UCSD-AML1 (cell line): ENCODE data around the gene HOXD11.

Source experiments
- DNase-seq: peaks from one replicate; lab custom pipeline; 2025; ENCODE audit not compliant: unreplicated experiment; lab: John Stamatoyannopoulos, UW

The HOXD11 gene

DNA sequence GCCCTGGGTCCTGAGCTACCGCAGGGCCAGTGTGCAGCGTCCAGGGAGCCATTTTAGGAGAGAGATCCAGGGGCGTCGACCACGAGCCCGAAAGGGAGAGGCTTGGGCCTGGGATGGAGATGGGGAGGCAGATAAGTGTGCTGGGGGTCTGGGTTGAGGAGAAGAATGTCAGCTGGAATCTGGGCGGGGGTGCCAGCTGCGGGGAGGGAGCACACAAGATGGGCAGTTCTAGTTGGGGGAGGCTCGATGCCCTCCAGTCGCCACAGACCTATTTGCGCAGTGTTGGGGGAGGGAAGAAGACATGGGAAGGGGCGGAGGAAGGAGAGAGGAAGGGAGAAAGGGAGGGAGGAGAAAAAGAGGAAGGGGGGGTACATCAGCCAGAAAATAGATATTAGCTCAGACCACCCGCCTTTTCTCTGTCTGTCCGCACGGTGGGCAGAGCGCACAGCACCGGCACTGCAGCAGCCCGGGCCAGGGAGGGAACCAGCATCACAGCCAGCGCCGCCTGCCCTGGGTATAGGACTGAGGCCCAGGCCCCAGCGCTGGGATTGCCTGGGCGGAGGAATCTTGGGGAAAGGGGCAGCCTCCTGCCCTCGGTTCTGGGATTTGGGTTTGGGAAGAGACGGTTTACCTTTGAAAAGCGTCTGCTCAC, 1.9 kb upstream of the HOXD11 start:
- DNase-seq, result no peak

DNA sequence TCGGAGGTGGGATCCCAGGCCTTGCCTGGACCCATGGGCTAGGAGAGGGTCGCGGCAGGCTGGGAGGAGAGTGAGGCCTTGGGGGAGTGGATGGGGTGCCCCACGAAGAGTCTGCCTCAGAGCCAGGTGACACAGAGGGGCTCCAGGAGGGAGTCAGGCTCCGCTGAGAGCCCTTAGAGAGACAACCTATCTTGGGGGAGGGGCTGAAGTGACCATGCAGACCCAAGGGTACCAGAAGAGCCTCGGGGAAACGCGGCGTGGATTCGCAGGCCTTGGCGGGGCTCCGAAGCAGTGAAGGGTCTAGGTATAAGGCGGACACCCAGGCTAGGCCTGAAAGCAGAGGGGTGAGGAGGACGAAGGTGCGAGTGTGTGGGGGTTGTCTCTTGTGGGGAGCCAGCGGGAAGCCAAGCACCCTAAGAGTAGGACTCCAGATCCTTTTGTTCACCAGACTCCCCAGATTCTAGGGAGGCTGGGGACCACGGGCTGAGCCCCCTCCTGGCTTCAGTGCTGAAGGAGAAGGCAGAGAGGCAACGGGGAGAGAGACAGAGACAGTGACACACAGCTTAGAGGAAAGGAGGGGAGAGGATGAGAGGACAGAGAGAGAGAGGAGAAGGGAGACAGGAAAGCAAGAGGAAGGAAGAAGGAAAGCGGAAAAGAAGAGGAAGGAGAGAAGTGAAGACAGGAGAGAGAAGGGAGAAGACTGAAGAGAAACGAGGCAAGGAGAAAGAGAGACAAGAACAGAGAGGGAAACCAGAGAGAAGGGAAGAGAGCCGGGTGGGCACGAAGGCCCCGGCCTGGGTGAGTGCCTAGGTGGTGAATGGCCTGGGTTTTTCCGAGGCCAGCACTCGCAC, 1.1 kb upstream of the HOXD11 start:
- DNase-seq, result no peak

DNA sequence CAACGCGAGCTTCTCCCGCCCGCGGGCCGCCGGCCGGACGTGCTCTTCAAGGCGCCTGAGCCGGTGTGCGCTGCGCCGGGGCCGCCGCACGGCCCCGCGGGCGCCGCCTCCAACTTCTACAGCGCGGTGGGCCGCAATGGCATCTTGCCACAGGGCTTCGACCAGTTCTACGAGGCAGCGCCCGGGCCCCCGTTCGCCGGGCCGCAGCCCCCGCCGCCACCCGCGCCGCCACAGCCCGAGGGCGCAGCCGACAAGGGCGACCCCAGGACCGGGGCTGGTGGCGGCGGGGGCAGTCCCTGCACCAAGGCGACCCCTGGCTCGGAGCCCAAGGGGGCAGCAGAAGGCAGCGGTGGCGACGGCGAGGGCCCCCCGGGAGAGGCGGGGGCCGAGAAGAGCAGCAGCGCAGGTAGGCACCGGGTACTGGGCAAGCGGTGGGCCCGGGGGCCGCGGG, 676 bp downstream of the HOXD11 start:
- no peak for DNase-seq

DNA sequence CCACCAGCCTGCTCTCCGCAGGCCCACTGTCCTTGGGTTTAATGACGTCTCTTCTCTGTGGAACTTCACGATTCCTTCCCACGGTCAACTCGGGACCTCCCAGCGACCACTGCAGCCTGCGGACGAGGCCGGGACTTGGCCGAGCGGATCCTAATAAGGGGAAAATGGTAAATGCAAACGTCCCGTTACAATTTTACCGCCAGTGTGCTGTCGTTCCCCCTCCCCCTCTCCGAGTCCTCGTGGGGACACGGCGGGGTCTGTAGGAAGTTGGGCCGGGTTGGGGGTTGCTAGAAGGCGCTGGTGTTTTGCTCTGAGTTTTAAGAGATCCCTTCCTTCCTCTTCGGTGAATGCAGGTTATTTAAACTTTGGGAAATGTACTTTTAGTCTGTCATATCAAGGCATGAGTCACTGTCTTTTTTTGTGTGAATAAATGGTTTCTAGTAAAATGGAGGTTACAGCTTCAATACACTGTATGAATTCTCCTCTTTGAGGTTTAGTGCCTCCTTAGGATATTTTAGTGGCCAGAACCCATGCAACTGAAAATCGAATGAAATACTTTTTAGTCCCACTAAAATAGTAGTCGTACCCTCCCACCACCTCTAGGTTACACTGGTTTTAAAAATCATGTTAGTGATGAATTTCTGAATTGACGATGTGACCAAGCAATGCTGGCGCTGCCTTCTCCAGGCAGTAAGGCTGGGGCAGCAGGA, 2.3 kb downstream of the HOXD11 start:
- DNase-seq, result no peak

DNA sequence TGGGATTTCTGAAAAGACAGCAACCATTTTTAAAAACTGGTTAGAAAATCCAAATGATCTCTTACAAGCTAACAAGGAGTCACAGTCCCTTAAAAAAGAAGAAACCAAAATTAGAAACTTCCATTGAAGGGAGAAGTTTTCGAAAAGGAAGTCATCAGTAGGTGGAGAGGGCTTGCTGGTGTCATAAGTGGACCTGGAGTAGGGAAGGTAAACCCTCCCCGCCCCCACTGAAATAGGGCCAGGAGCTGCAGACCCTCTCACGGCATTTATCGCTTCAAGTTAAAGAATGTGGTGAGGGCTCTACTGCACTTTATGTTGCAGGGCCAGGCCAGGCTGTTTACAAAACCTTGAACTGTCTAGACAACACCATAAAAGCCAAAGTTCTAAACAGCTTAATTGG, 2.9 kb downstream of the HOXD11 start:
- no peak for DNase-seq

DNA sequence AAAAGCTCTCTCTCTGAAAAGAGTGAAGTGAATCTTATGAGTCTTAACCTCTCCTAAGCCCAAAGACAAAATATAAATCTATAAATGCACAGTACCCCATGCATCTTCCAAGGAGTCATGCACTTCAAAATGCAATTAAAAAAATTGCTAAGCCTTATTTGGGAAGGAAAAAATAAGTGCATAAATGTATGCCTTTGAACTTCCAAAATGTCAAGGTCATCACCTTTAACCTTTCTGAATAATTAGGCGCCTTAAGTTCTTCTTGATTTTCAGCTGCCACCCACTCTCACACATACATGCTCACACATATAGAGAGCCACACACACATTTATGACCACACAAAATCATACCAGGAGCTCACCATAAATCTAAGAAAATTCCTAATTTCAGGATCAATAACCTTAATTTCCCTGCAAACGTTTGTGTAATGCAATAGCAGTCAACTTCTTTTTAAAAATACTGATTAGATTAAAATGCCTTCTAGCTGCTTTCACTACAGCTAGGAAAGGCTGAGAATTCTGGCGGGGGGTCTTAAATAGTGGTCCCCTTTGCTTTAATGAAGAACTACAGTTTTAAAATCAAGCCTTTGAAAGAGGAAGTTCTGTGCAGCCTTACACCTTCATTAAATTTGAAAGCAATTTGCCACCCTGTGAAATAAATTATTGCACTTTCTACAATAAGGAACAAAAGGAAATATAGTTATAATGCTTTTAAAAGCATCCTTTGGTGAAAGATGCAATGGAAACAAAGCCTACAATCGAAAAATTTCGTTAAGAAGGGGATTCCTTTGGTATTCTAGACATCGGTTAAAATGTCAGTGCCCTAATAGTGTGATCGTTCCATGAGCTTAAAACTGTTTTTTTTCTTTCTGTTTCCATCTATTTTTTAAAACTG, 3.6 kb downstream of the HOXD11 start:
- no peak for DNase-seq

DNA sequence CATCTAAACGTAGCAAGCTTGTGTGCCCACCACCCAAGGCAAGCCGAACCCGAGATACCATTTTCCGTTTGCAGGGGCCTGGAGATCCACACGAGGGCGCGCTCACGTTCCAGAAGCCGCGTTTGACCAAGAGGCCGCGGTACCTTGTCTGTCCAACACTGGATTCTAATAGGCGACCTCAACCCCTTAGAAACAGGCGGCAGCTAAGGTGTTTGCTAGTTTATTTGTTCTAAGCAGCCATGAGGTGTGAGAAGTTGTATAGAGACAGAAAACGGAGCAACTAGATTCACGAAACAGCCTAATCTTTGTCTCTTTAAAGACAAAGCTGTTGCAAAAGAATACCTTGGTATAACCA, 4.2 kb downstream of the HOXD11 start:
- DNase-seq, result peak; percentile 38

DNA sequence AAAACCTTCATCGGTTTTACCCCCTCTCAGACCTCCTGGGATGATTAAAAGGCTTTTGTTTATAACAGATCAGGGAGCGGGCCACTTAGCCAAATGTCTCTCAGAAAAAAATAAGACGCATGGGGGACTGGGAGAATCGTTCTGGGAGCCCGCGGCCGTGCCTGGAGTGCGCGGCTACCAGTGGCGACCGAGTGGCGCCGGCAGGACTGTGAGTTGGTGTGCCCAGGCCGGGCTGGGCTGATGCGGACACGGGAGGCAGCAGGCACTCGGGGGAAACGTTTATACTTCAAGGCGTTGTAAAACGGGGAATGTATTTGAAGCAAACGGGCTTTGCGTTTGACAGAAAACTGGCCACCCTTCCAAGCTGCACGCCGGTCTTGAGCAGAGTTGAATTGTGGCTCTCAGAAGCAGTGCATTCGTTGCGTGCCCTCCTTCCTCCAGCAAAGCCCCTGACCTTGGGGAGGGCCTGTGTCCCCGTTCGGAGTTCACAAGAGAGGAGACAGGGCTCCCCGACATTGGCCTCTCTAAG, 4.8 kb downstream of the HOXD11 start:
- no peak for DNase-seq

DNA sequence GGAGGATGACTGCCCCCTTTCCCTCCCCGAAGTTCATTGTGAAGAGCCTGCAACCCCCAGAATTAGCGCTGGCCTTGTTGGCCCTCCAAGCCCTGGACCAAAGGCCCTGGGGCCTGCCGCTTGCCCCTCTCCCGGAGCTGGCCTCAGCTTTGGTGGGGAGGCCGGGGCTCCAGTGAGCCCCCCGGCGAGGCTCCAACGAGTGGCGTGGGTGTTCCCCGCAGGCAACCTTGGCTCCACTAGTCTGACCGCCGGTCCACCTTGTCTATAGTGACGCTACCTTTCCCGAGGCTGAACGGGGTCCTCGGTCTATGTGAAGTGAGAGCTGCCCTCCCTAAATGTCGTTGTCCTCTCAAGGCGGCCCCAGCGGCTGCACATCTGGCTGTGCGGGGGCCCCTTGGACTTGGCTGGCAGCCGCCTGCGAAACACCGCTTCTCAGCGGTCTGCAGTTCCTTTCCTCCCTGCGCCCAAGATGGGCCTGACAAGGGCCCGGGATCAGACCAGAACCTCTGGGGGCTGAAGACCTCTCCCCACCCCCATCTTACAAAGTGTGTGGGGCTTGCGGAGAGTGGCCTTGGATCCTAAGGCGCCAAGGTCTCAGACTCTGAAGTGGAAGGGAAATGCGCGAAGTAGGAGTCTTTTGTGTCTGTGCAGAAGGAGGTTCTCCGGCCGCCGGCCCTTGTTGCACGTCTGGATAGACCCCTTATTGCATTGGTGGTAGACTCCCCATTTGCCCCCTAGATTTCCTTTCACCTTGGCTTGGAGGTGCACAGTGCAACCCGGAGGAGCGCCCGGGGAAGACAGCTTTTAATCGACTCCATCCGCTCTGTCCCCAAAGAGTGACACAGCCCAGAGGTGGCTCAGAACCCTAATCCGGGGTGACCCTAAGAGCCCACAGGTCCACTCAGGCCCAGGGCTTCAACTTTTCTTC, 5.6 kb downstream of the HOXD11 start:
- no peak for DNase-seq

DNA sequence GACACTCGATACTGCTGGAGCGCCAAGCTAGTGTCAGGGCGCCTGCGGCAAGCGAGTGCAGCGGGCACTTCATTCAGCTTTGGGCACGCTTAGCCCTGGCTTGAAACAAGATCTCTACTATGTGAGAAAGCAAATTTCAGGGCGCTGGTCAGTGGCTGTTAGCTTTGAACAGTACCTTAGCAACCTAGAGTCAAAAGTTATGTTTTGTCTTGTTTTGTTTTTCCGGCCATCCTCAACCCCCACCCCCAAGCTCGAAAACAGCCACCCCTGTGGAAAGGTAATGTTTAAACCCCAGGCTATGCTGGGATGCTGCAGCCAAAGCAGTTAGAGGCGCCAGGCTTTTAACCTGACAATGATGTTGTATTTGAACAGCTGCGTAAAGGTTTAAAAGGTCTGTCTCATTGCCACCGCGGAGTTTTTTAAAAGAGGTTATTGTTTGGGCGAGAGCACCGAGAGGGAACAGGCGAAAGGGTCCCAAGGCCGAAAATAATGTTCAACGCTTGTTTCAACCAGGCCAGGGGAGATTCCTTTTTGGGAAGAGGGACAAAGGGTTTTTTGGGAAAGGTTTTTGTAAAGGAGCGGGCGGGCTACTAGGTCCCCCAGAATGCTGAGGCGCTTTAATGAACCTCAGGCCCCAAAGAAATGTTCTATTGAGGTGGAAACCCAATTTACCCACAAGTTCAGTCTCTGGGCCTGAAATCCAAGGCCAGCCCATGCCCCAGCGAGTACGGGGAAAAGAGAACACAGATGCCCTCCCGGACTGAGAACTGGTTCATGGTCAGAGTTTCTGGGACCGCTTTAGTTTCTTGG, 7.2 kb downstream of the HOXD11 start:
- DNase-seq, result no peak

DNA sequence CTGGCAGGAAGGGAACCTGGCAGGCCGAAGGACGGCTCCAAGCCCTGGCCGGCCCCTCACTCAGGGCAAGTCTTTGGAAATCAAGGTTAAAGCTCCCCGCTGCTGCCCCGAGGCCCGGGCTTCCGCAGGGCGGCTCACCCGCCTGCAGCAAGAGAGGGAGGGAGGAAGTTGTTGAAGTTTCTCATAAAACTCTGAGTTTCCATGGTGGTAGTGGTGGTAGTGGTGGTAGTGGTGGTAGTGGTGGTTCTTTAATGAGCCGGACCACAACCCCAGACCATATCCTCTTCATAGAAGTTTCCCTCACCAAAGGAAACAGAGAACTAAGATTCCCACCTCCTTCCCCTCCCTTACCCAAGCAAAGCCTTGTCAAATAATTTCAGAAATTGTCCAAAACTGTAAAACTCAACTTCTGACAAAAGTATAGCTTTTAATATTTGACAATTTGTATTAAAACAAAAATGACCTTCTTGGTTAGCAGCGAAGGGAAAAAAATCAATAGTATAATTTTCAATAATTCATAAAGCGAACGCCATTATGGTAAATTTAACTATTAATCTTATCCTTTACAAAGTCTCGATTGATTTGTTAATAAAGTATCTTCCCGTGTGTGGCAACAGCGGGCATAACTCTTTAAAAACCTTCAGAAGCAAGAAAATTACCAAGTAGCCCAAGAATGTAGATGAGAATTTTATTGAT, 8.0 kb downstream of the HOXD11 start:
- no peak for DNase-seq

DNA sequence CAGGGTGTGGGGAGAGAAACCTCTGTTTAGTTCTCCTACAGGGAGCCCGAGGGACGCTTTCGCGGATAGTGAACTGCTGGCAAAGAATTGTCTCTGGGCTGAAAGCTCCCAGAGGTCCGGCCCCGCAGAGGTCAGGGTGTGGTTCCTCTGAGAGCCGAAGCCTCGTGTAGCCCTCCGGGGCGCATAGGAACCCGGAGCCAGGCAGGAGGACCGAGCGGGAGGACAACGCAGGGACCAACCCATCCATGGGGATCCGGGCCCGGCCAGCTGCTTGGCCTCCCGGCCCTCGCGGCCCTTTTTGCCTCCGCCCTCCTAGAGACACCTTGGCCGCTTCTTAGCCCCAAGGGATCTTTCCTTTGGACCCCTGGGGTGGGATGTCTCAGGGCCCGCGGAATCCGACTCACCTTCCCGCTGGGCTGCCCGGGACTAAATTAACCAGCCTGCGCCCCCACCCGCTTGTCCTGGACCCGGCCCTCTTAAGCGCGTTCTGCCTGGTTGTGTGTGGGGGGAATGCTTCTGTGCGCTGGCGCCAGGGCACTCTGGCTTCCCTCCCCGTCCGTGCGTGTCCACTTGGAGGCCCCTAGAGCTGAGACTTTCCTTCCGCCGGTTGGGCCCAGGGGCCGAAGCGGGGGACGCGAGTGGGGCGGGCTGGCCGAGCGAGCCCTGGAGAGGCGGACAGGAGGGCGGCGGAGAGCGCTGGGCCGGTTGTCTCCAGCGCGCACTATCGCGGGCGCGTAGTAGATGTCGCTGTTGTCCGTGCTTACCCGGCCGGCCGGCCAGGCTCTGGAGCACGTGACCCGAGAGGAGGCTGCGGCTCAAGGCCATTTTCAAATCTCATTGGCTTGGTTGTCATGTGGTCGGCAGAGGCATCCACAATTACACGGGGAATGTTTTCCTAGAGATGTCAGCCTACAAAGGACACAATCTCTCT, 9.1 kb downstream of the HOXD11 start, which contains the start of gene HOXD10:
TSS of gene HOXD10 (plus strand) at position 896 of the 931 bp plus-strand sequence. CDS start 56 bp downstream, outside the sequence.
- no peak for DNase-seq

DNA sequence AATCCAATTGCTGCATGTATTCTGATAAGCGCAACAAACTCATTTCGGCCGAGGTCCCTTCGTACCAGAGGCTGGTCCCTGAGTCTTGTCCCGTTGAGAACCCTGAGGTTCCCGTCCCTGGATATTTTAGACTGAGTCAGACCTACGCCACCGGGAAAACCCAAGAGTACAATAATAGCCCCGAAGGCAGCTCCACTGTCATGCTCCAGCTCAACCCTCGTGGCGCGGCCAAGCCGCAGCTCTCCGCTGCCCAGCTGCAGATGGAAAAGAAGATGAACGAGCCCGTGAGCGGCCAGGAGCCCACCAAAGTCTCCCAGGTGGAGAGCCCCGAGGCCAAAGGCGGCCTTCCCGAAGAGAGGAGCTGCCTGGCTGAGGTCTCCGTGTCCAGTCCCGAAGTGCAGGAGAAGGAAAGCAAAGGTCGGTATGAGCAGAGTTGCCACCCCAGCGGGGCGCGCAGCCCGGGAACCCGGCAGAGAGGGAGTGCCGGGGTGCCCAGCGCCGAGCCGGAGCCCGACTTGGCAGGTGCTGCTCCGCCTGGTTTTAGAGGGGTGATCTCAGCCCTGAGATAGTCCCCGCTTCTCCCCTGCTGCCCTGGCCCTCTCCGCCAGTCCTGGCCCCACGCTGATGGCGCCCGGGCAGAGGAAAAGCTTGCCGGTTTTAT, 10.2 kb downstream of the HOXD11 start:
- no peak for DNase-seq

DNA sequence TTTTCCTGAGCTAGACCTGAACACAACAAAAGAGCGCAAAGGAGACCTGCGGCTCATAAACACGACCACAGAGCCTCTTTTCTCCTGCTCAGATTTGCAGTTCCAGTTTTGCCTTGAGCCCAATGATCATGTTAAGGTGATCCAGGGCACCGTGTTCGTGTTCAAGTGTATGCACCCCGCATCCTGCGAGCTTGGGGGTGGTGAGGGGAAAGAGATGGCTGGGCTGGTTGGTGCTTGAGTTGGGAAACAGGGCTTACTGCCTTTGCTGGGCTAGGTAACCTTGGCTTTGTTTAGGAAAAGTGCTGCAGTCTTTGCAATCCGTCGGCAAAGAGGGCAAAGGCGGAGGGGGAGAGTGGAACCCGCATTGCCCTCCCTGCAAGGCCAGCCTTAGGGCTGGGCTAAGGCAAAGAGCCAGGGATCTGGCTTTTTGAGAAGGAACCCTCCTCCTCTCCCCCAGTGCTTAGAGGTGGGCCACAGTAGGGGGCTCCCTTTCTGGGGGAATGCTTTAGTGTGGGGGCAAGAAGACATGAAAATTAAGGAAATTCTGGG, 10.8 kb downstream of the HOXD11 start:
- no peak for DNase-seq

DNA sequence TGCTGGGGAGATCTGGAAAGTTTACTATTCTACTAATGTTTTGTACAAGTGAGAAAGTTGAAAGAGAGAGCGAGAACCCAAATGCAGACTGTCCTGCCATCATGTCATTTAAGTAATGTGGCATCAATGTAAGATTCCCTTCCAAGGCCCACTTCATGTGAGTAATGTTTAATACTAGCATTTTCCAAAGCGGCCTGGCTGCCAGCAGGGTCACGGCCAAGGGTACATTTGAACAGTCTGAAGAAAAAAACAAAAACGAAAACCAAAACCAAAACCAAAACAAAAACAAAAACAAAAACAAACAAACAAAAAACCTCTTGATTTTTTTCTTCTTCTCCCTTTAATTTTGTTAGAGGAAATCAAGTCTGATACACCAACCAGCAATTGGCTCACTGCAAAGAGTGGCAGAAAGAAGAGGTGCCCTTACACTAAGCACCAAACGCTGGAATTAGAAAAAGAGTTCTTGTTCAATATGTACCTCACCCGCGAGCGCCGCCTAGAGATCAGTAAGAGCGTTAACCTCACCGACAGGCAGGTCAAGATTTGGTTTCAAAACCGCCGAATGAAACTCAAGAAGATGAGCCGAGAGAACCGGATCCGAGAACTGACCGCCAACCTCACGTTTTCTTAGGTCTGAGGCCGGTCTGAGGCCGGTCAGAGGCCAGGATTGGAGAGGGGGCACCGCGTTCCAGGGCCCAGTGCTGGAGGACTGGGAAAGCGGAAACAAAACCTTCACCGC, 11.7 kb downstream of the HOXD11 start:
- peak; percentile 24 for DNase-seq
